Gastroesophageal sphincter (tissue), 3 donors: Measurements from ENCODE around the gene SLC52A3.

Experiments used
- CTCF ChIP-seq, 4 experiments: fragments of 200-600 bp in 2 of 4; fragments of 450-650 bp in 2 of 4; sonication (generic) in 1 of 4; IDR thresholded peaks; one replicate each; pipeline ENCODE4 v1.5.1; 2017 to 2019; ENCODE audit warnings: antibody characterized with exemption in 4 of 4, mild to moderate bottlenecking in 2 of 4, moderate library complexity in 2 of 4
- POLR2A ChIP-seq, 2 donors: fragments of 450-650 bp; IDR thresholded peaks; one replicate each; pipeline ENCODE4 v1.6.1; 2017; ENCODE audit warnings: antibody characterized with exemption in 2 of 2, mild to moderate bottlenecking in 2 of 2, moderate library complexity in 1 of 2

- no peak for TF ChIP-seq CTCF (IDR thresholded peaks at IDR 0.05)
- TF ChIP-seq POLR2A (IDR thresholded peaks at IDR 0.05): no peak
Measured at GRCh38 chr20:717832-718231, 50.5 kb downstream of the SLC52A3 start.
